ENCODE measurements around the gene SKIC8.

DNA sequence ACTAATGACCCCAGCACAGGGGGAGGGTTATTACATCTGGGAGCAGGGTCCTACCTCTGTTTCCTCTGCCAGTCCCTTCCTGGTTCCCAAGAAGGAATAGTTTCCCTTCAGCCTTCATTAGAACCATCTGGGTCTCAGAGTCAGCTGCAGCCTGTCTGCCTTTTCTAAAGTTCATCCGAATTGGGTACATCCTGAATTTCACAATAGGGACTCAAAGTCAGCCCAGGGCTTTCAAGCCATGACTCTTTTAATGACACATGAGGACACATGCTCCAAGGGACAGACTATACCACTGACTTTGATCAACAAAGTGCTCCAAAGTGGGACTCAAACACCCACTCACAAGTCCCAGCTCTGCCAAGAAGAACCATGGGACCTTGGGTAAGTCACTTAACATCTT lies 28.1 kb upstream of the SKIC8 start:
- no peak for TF ChIP-seq CTCF (conservative IDR thresholded peaks at IDR 0.05; ENCODE audit: low read depth, low read length)
- TF ChIP-seq EZH2 (IDR thresholded peaks at IDR 0.05; ENCODE audit: borderline replicate concordance, low read depth, low read length, poor library complexity, severe bottlenecking) = no peak

Measured in A673 (cell line).